ENCODE measurements around the gene CDH16.
"Not testable (repeated sequence)": the region's sequence is repeated elsewhere in the genome, so short reads cannot be mapped to it uniquely, and the experiment has no call there.

GRCh38 chr16:66956154-66956457 lies 37.4 kb upstream of the CDH16 start:
- not testable (repeated sequence) for TF ChIP-seq CTCF, POLR2A (IDR thresholded peaks at IDR 0.05)

Measured in testis (tissue), 2 donors.